K562 (cell line): Measurements from ENCODE around the gene SDK1.

Source experiments
- EP300 ChIP-seq: IDR thresholded peaks from 2 replicates; pipeline ENCODE4 v1.6.1; 2012; ENCODE audit warnings: low read length, improper control_type of control experiment
- ETV6 ChIP-seq, 3 experiments: fragments of 150-350 bp in 1 of 3; sonication (generic) in 1 of 3; formaldehyde crosslinking in 1 of 3; IDR thresholded peaks; 2 replicates each; pipeline versions ENCODE4 v1.6.1 to v1.8.0; 2014 to 2022; ENCODE audit warnings: borderline replicate concordance in 2 of 3, low read depth in 2 of 3, antibody characterized with exemption in 1 of 3, low read length in 1 of 3, mild to moderate bottlenecking in 1 of 3, missing genetic modification reagents in 1 of 3
- HIVEP1 ChIP-seq: fragments of 250-450 bp; sonication (Bioruptor Pico); IDR thresholded peaks from 2 replicates; pipeline ENCODE4 v1.4.0; 2020; ENCODE audit warnings: mild to moderate bottlenecking
- KAT8 ChIP-seq: fragments of 450-650 bp; IDR thresholded peaks from 2 replicates; pipeline ENCODE4 v1.6.1; 2016; ENCODE audit warnings: low read depth, mild to moderate bottlenecking
- KDM4B ChIP-seq, 2 experiments: fragments of 450-650 bp in 1 of 2; sonication (generic) in 1 of 2; IDR thresholded peaks; 2 replicates each; pipeline ENCODE4 v1.6.1; 2016 to 2017; ENCODE audit warnings: borderline replicate concordance in 2 of 2, antibody characterized with exemption in 1 of 2, low read depth in 1 of 2, mild to moderate bottlenecking in 1 of 2
- MYNN ChIP-seq, 2 experiments: sonication (generic); formaldehyde crosslinking in 1 of 2; IDR thresholded peaks; 2 replicates each; pipeline versions ENCODE4 v1.5.0 to v1.6.1; 2016 to 2020; ENCODE audit warnings: antibody characterized with exemption in 1 of 2, missing genetic modification reagents in 1 of 2
- POLR2A ChIP-seq: fragments of 450-650 bp; conservative IDR thresholded peaks from 2 replicates; pipeline ENCODE4 v1.6.1; 2016
- POLR2AphosphoS5 ChIP-seq: IDR thresholded peaks from 2 replicates; pipeline ENCODE4 v1.6.1; 2011; ENCODE audit warnings: mild to moderate bottlenecking, low read depth, low read length, moderate library complexity; ENCODE audit not compliant: control insufficient read depth, insufficient read depth
- SRSF1 ChIP-seq: fragments of 200-400 bp; formaldehyde crosslinking; IDR thresholded peaks from 2 replicates; pipeline ENCODE4 v1.6.1; 2017; ENCODE audit warnings: mild to moderate bottlenecking, low read depth, low read length, moderate library complexity
- TF ChIP-seq, protein P1 (sequence below), 3 experiments: IDR thresholded peaks in 2 of 3; conservative IDR thresholded peaks in 1 of 3; 2 replicates each; pipeline ENCODE4 v1.5.1; 2011 to 2012; ENCODE audit warnings: low read length in 3 of 3, mild to moderate bottlenecking in 3 of 3, control low read depth in 2 of 3, improper control_type of control experiment in 1 of 3, inconsistent platforms in 1 of 3, low read depth in 1 of 3, mixed read lengths in 1 of 3, moderate library complexity in 1 of 3; ENCODE audit not compliant: insufficient read depth in 2 of 3
- TF ChIP-seq, protein P2 (sequence below), 2 experiments: fragments of 450-650 bp; formaldehyde crosslinking in 1 of 2; IDR thresholded peaks; 2 replicates each; pipeline versions ENCODE4 v1.4.0 to v1.6.1; 2014 to 2020; ENCODE audit warnings: mild to moderate bottlenecking in 2 of 2, borderline replicate concordance in 1 of 2, low read depth in 1 of 2
- TF ChIP-seq, protein P3 (sequence below): fragments of 250-450 bp; sonication (Bioruptor Pico); IDR thresholded peaks from 2 replicates; pipeline ENCODE4 v1.5.0; 2022; ENCODE audit warnings: mild to moderate bottlenecking
- TF ChIP-seq, protein P4 (sequence below), 2 experiments: fragments of 450-650 bp; conservative IDR thresholded peaks; 2 replicates each; pipeline ENCODE4 v1.6.1; 2017; ENCODE audit warnings: mild to moderate bottlenecking in 2 of 2, moderate library complexity in 2 of 2
- TF ChIP-seq, protein P5 (sequence below), 2 experiments: fragments of 450-650 bp in 1 of 2; sonication (generic) in 1 of 2; formaldehyde crosslinking in 1 of 2; IDR thresholded peaks in 1 of 2; conservative IDR thresholded peaks in 1 of 2; 2 replicates each; pipeline versions ENCODE4 v1.6.1 to v1.8.1; 2016 to 2023; ENCODE audit warnings: mild to moderate bottlenecking in 2 of 2, moderate library complexity in 2 of 2, inconsistent platforms in 1 of 2, missing genetic modification reagents in 1 of 2

DNA sequence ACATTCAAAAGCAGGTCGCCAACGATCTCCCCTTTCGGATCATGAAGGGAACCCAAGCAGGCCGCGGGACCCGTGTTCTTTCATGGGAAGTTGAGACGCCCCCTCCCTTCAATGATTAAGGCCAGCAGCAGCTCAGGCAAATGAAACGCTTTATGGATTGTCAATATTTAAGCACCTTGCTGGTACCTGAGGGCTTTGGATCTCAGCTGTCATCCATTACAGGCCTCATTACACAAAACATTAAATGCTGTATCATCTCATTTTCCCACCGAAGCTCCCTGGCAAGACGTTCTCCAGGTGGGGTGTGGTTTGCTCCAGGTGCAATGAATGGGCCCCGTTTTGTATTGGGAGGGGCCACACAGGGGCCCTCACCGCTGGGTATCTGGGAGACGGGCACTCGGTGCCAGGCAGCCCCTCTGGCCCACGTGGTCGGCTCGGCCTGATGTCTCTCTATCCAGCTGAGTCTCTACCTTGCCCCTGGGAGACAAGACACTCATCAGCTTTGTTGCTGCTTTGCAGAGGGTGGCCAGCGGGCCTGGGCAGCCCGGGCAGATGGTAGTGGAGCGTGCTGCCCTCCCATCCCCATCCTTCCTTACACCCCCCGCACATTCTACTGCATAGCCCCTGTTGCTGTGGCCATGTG is 925.0 kb downstream of the SDK1 start:
- TF ChIP-seq, protein P1, sequence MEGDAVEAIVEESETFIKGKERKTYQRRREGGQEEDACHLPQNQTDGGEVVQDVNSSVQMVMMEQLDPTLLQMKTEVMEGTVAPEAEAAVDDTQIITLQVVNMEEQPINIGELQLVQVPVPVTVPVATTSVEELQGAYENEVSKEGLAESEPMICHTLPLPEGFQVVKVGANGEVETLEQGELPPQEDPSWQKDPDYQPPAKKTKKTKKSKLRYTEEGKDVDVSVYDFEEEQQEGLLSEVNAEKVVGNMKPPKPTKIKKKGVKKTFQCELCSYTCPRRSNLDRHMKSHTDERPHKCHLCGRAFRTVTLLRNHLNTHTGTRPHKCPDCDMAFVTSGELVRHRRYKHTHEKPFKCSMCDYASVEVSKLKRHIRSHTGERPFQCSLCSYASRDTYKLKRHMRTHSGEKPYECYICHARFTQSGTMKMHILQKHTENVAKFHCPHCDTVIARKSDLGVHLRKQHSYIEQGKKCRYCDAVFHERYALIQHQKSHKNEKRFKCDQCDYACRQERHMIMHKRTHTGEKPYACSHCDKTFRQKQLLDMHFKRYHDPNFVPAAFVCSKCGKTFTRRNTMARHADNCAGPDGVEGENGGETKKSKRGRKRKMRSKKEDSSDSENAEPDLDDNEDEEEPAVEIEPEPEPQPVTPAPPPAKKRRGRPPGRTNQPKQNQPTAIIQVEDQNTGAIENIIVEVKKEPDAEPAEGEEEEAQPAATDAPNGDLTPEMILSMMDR (IDR thresholded peaks at IDR 0.05 in 2 of 3, conservative IDR thresholded peaks at IDR 0.05 in 1 of 3; ENCODE audit: insufficient read depth in 2 of 3, low read depth in 1 of 3, low read length in 3 of 3), result no peak
- TF ChIP-seq HIVEP1 (CRISPR knock-in tag) (no peak), POLR2A (no peak), POLR2AphosphoS5 (no peak), ETV6 (IDR thresholded peaks at IDR 0.05; ENCODE audit: borderline replicate concordance in 1 of 2, low read depth in 2 of 2, low read length in 1 of 2) (no peak), ETV6 (CRISPR knock-in tag; IDR thresholded peaks at IDR 0.05; ENCODE audit: borderline replicate concordance) (no peak), SRSF1 (no peak), KAT8 (no peak), EP300 (no peak), KDM4B (IDR thresholded peaks at IDR 0.05; ENCODE audit: borderline replicate concordance in 2 of 2, low read depth in 1 of 2) (no peak), MYNN (IDR thresholded peaks at IDR 0.05) (no peak), MYNN (CRISPR knock-in tag; IDR thresholded peaks at IDR 0.05) (no peak)
- TF ChIP-seq, protein P2, sequence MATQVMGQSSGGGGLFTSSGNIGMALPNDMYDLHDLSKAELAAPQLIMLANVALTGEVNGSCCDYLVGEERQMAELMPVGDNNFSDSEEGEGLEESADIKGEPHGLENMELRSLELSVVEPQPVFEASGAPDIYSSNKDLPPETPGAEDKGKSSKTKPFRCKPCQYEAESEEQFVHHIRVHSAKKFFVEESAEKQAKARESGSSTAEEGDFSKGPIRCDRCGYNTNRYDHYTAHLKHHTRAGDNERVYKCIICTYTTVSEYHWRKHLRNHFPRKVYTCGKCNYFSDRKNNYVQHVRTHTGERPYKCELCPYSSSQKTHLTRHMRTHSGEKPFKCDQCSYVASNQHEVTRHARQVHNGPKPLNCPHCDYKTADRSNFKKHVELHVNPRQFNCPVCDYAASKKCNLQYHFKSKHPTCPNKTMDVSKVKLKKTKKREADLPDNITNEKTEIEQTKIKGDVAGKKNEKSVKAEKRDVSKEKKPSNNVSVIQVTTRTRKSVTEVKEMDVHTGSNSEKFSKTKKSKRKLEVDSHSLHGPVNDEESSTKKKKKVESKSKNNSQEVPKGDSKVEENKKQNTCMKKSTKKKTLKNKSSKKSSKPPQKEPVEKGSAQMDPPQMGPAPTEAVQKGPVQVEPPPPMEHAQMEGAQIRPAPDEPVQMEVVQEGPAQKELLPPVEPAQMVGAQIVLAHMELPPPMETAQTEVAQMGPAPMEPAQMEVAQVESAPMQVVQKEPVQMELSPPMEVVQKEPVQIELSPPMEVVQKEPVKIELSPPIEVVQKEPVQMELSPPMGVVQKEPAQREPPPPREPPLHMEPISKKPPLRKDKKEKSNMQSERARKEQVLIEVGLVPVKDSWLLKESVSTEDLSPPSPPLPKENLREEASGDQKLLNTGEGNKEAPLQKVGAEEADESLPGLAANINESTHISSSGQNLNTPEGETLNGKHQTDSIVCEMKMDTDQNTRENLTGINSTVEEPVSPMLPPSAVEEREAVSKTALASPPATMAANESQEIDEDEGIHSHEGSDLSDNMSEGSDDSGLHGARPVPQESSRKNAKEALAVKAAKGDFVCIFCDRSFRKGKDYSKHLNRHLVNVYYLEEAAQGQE (IDR thresholded peaks at IDR 0.05; ENCODE audit: borderline replicate concordance), result no peak
- TF ChIP-seq, protein P2 (CRISPR knock-in tag; IDR thresholded peaks at IDR 0.05; ENCODE audit: low read depth), result no peak
- TF ChIP-seq, protein P3, sequence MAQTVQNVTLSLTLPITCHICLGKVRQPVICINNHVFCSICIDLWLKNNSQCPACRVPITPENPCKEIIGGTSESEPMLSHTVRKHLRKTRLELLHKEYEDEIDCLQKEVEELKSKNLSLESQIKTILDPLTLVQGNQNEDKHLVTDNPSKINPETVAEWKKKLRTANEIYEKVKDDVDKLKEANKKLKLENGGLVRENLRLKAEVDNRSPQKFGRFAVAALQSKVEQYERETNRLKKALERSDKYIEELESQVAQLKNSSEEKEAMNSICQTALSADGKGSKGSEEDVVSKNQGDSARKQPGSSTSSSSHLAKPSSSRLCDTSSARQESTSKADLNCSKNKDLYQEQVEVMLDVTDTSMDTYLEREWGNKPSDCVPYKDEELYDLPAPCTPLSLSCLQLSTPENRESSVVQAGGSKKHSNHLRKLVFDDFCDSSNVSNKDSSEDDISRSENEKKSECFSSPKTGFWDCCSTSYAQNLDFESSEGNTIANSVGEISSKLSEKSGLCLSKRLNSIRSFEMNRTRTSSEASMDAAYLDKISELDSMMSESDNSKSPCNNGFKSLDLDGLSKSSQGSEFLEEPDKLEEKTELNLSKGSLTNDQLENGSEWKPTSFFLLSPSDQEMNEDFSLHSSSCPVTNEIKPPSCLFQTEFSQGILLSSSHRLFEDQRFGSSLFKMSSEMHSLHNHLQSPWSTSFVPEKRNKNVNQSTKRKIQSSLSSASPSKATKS (CRISPR knock-in tag), result no peak
- TF ChIP-seq, protein P4, sequence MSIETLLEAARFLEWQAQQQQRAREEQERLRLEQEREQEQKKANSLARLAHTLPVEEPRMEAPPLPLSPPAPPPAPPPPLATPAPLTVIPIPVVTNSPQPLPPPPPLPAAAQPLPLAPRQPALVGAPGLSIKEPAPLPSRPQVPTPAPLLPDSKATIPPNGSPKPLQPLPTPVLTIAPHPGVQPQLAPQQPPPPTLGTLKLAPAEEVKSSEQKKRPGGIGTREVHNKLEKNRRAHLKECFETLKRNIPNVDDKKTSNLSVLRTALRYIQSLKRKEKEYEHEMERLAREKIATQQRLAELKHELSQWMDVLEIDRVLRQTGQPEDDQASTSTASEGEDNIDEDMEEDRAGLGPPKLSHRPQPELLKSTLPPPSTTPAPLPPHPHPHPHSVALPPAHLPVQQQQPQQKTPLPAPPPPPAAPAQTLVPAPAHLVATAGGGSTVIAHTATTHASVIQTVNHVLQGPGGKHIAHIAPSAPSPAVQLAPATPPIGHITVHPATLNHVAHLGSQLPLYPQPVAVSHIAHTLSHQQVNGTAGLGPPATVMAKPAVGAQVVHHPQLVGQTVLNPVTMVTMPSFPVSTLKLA (conservative IDR thresholded peaks at IDR 0.05), result no peak
- TF ChIP-seq, protein P5, sequence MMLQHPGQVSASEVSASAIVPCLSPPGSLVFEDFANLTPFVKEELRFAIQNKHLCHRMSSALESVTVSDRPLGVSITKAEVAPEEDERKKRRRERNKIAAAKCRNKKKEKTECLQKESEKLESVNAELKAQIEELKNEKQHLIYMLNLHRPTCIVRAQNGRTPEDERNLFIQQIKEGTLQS (IDR thresholded peaks at IDR 0.05), result no peak
- TF ChIP-seq, protein P5 (CRISPR knock-in tag; conservative IDR thresholded peaks at IDR 0.05), result no peak
